OCI-LY7 (cell line): Measurements from ENCODE around the gene NGEF. TPM values are rescaled to one million over a fixed set of nuclear protein-coding genes. Genes with fewer than 3 reads are reported as not detected.

Source experiments
- BruUV-seq: library from RNA; stranded (reverse); fragments of 400-500 nt; replicated peaks from 2 replicates; lab custom pipeline; 2021; lab: Mats Ljungman, UMichigan
- CTCF ChIA-PET: fragments of 300-600 bp; sonication (Branson Sonifier 250); formaldehyde crosslinking; loops from one replicate; lab custom pipeline; 2022; ENCODE audit warnings: antibody characterized with exemption; ENCODE audit not compliant: unreplicated experiment; lab: Charles Lee
- POLR2A ChIA-PET: fragments of 300-600 bp; sonication (Branson Sonifier 250); formaldehyde crosslinking; loops from one replicate; lab custom pipeline; 2022; ENCODE audit warnings: antibody characterized with exemption; lab: Charles Lee
- DNase-seq: peaks from one replicate; pipeline ENCODE4 v3.0.0-alpha.2; 2015; ENCODE audit warnings: low spot score
- H2AFZ ChIP-seq: fragments of 200-600 bp; sonication (generic), shearing (Covaris generic); 2 replicates; pipeline ENCODE4 v1.6.1; 2014; ENCODE audit warnings: mild to moderate bottlenecking, antibody characterized with exemption, low read length, moderate library complexity
- H3K27ac ChIP-seq: fragments of 200-600 bp; sonication (generic); 2 replicates; pipeline ENCODE4 v1.5.1; 2014; ENCODE audit warnings: mixed run types, low read depth, mild to moderate bottlenecking, moderate library complexity, low read length, inconsistent platforms; ENCODE audit not compliant: poor library complexity, severe bottlenecking
- H3K36me3 ChIP-seq: fragments of 200-600 bp; sonication (generic); 2 replicates; pipeline ENCODE4 v1.6.1; 2014; ENCODE audit warnings: mild to moderate bottlenecking, antibody characterized with exemption, low read length, moderate library complexity, mixed read lengths; ENCODE audit not compliant: insufficient read depth
- H3K4me1 ChIP-seq: fragments of 200-600 bp; sonication (generic); 2 replicates; pipeline ENCODE4 v1.5.1; 2014; ENCODE audit warnings: mild to moderate bottlenecking, low read length; ENCODE audit not compliant: insufficient read depth, poor library complexity, severe bottlenecking
- H3K4me2 ChIP-seq: fragments of 200-600 bp; sonication (generic); 2 replicates; pipeline ENCODE4 v1.6.1; 2014; ENCODE audit warnings: mild to moderate bottlenecking, low read length
- H3K4me3 ChIP-seq: fragments of 200-600 bp; sonication (generic); 2 replicates; pipeline ENCODE4 v1.5.1; 2014; ENCODE audit warnings: mild to moderate bottlenecking, low read depth, low read length; ENCODE audit not compliant: poor library complexity, severe bottlenecking
- H3K79me2 ChIP-seq: fragments of 200-600 bp; sonication (generic); 2 replicates; pipeline ENCODE4 v1.6.1; 2016; ENCODE audit warnings: low read depth, mild to moderate bottlenecking, low read length, moderate library complexity, mixed read lengths; ENCODE audit not compliant: insufficient read depth
- H3K9me2 ChIP-seq: fragments of 200-600 bp; sonication (generic); 2 replicates; pipeline ENCODE4 v1.6.1; 2016; ENCODE audit warnings: mild to moderate bottlenecking, low read length, mixed read lengths; ENCODE audit not compliant: insufficient read depth
- H3K9me3 ChIP-seq: fragments of 200-600 bp; sonication (generic); 2 replicates; pipeline ENCODE4 v1.6.1; 2014; ENCODE audit warnings: mild to moderate bottlenecking, mixed run types, low read length, mixed read lengths
- H4K20me1 ChIP-seq: fragments of 200-600 bp; sonication (generic); 2 replicates; pipeline ENCODE4 v1.6.1; 2014; ENCODE audit warnings: mild to moderate bottlenecking, antibody characterized with exemption, low read length, moderate library complexity, mixed read lengths; ENCODE audit not compliant: insufficient read depth
- CTCF ChIP-seq: fragments of 200-600 bp; sonication (generic); conservative IDR thresholded peaks from 2 replicates; pipeline ENCODE4 v1.5.1; 2014; ENCODE audit warnings: mild to moderate bottlenecking, antibody characterized with exemption, low read length, moderate library complexity, mixed read lengths
- EZH2phosphoT487 ChIP-seq: fragments of 200-600 bp; sonication (generic); IDR thresholded peaks from 2 replicates; pipeline ENCODE4 v1.6.1; 2018; ENCODE audit warnings: low read depth, borderline replicate concordance, mild to moderate bottlenecking, mixed run types, antibody characterized with exemption, low read length, moderate library complexity, mixed read lengths
- intact Hi-C: fragments of 100-400 bp; cut with micrococcal nuclease; formaldehyde crosslinking; loops from one replicate; pipeline ENCODE4 v1.10.0; 2022; ENCODE audit not compliant: unreplicated experiment
- total RNA-seq, 2 experiments: library from RNA; depleted of rRNA in 1 of 2; stranded (reverse); fragments of >200 nt in 1 of 2; shearing (Covaris generic) in 1 of 2; gene quantifications; 2 replicates each; pipeline ENCODE4 v1.2.3, GENCODE V29; 2014 to 2022

Gene NGEF
- total RNA-seq, 2 experiments from 2014 or later, result 0.82 TPM; not detected in 1

- Histone ChIP-seq H3K9me3 (no peaks in the 10 kb centered on the region), H3K4me1 (peaks cover 15% of the 10 kb centered on the region), H2AFZ (no peak overlapping the region), H3K79me2 (peaks cover 18% of the 10 kb centered on the region), H3K4me2 (no peak overlapping the region), H3K4me3 (no peak overlapping the region), H3K27ac (no peak overlapping the region), H3K36me3 (peaks cover 3% of the 10 kb centered on the region; the same call in 1 of the 2 replicates), H3K9me2 (no peaks in the 10 kb centered on the region), H4K20me1 (peaks cover 3% of the 10 kb centered on the region)
- DNase-seq, result no peak
- intact Hi-C loops, result loop anchor here (10.0 kb wide), 1 partner anchor 292 kb away; no protein-coding TSS in a partner anchor
- TF ChIP-seq CTCF (no peak), EZH2phosphoT487 (no peak)
- ChIA-PET CTCF (no interaction called here), POLR2A (no interaction called here)
- no TSS peak for BruUV-seq
Observed at GRCh38 chr2:233056961-233057605, 44.0 kb upstream of the NGEF start.

- Histone ChIP-seq H2AFZ (no peak overlapping the region), H3K4me2 (no peak overlapping the region), H3K4me3 (no peak overlapping the region), H4K20me1 (no peaks in the 10 kb centered on the region), H3K4me1 (peaks cover 9% of the 10 kb centered on the region), H3K79me2 (peaks cover under 1% of the 10 kb centered on the region; the same call in 1 of the 2 replicates), H3K9me2 (no peaks in the 10 kb centered on the region), H3K27ac (no peak overlapping the region), H3K9me3 (no peaks in the 10 kb centered on the region), H3K36me3 (no peaks in the 10 kb centered on the region)
- no peak for DNase-seq
- ChIA-PET CTCF (interaction anchor here (0.6 kb wide), 1 partner anchor 1694 kb away, joined by 7 read pairs; no protein-coding TSS in a partner anchor), POLR2A (no interaction called here)
- intact Hi-C loops, result loop anchor here (10.0 kb wide), 1 partner anchor 291 kb away; no protein-coding TSS in a partner anchor
- TF ChIP-seq CTCF (no peak), EZH2phosphoT487 (no peak)
- no TSS peak for BruUV-seq
Observed at GRCh38 chr2:233055362-233055761, 42.3 kb upstream of the NGEF start.
